Endothelial cell of umbilical vein (primary cell): ENCODE results near the gene KBTBD13. TPM values are rescaled to one million over a fixed set of nuclear protein-coding genes. Genes with fewer than 3 reads are reported as not detected.

Source experiments
- BruUV-seq: library from RNA; stranded (reverse); fragments of 400-500 nt; replicated peaks from 2 replicates; lab custom pipeline; 2021; lab: Mats Ljungman, UMichigan
- CTCF ChIA-PET: fragments of 300-600, 350-600 bp; sonication (Branson Sonifier 250); formaldehyde crosslinking; loops from one replicate; lab custom pipeline; 2021; ENCODE audit warnings: antibody characterized with exemption, inconsistent platforms; lab: Charles Lee
- POLR2A ChIA-PET: fragments of 300-600, 350-600 bp; sonication (Branson Sonifier 250); formaldehyde crosslinking; loops from one replicate; lab custom pipeline; 2021; ENCODE audit warnings: antibody characterized with exemption, inconsistent platforms; lab: Charles Lee
- DNase-seq: peaks from one replicate; pipeline ENCODE4 v3.0.0-alpha.2; 2011; ENCODE audit warnings: low read depth, low spot score
- FAIRE-seq: peaks from 2 replicates; lab custom pipeline; 2011; peaks lifted over from hg19 to GRCh38; lab: Jason Lieb, UNC
- H2AFZ ChIP-seq: 2 replicates; pipeline ENCODE4 v1.6.0; 2012; ENCODE audit warnings: low read depth, low read length, control low read depth, inconsistent platforms
- H3K27ac ChIP-seq: 2 replicates; pipeline ENCODE4 v1.5.1; 2011; ENCODE audit warnings: low read depth, mild to moderate bottlenecking, control low read depth, low read length, moderate library complexity; ENCODE audit not compliant: insufficient read depth
- H3K27me3 ChIP-seq, 2 experiments: 2 replicates each; pipeline versions ENCODE4 v1.6.0 to v1.6.1; 2011; ENCODE audit warnings: low read length in 2 of 2, mixed read lengths in 1 of 2; ENCODE audit not compliant: control insufficient read depth in 2 of 2, insufficient read depth in 2 of 2
- H3K36me3 ChIP-seq, 2 experiments: 2 replicates in 1 of 2; 3 replicates in 1 of 2; pipeline ENCODE4 v1.5.1; 2011; ENCODE audit warnings: low read length in 2 of 2, mild to moderate bottlenecking in 1 of 2, moderate library complexity in 1 of 2; ENCODE audit not compliant: control insufficient read depth in 2 of 2, insufficient read depth in 2 of 2; ENCODE audit errors: extremely low read depth in 1 of 2
- H3K4me1 ChIP-seq: 3 replicates; pipeline ENCODE4 v1.5.1; 2011; ENCODE audit warnings: mild to moderate bottlenecking, low read length; ENCODE audit not compliant: control insufficient read depth, insufficient read depth; ENCODE audit errors: extremely low read depth
- H3K4me2 ChIP-seq: 2 replicates; pipeline ENCODE4 v1.6.1; 2011; ENCODE audit warnings: low read length, control low read depth, mixed read lengths; ENCODE audit not compliant: insufficient read depth
- H3K4me3 ChIP-seq, 3 experiments: fragments of 200-600 bp in 1 of 3; sonication (generic), shearing (Covaris generic) in 1 of 3; replicated peaks in 1 of 3; 2 replicates each; pipeline ENCODE4 v1.5.1; 2011 to 2016; ENCODE audit warnings: control low read depth in 3 of 3, low read length in 3 of 3, mild to moderate bottlenecking in 2 of 3, inconsistent platforms in 1 of 3, low read depth in 1 of 3, moderate library complexity in 1 of 3; ENCODE audit not compliant: insufficient read depth in 1 of 3
- H3K79me2 ChIP-seq: 2 replicates; pipeline ENCODE4 v1.6.0; 2012; ENCODE audit warnings: low read length, inconsistent platforms; ENCODE audit not compliant: control insufficient read depth, insufficient read depth
- H3K9ac ChIP-seq: replicated peaks from 2 replicates; pipeline ENCODE3; 2011; ENCODE audit warnings: low read length, control low read depth; ENCODE audit not compliant: insufficient read depth; ENCODE audit errors: extremely low read depth
- H3K9me1 ChIP-seq: replicated peaks from 3 replicates; pipeline ENCODE4 v1.6.0; 2011; ENCODE audit warnings: mild to moderate bottlenecking, low read length; ENCODE audit not compliant: control insufficient read depth, insufficient read depth; ENCODE audit errors: extremely low read depth
- H3K9me3 ChIP-seq: replicated peaks from 2 replicates; pipeline ENCODE4 v1.5.1; 2012; ENCODE audit warnings: low read length, inconsistent platforms; ENCODE audit not compliant: control insufficient read depth, insufficient read depth
- H4K20me1 ChIP-seq: replicated peaks from 2 replicates; pipeline ENCODE3; 2011; ENCODE audit warnings: mild to moderate bottlenecking, low read length; ENCODE audit not compliant: control insufficient read depth, insufficient read depth; ENCODE audit errors: extremely low read depth
- EZH2 ChIP-seq: IDR thresholded peaks from 2 replicates; pipeline ENCODE4 v1.6.1; 2012; ENCODE audit warnings: borderline replicate concordance, low read depth, mild to moderate bottlenecking, moderate library complexity, low read length, inconsistent platforms; ENCODE audit not compliant: severe bottlenecking
- FOS ChIP-seq: IDR thresholded peaks from 2 replicates; pipeline ENCODE4 v1.6.1; 2011; ENCODE audit warnings: mild to moderate bottlenecking, low read length, moderate library complexity, borderline replicate concordance; ENCODE audit not compliant: insufficient read depth
- GATA2 ChIP-seq: IDR thresholded peaks from 2 replicates; pipeline ENCODE4 v1.7.0; 2011; ENCODE audit warnings: low read depth, mild to moderate bottlenecking, moderate library complexity, mixed read lengths, low read length; ENCODE audit not compliant: insufficient read length, insufficient read depth
- JUN ChIP-seq: IDR thresholded peaks from 2 replicates; pipeline ENCODE4 v1.6.1; 2011; ENCODE audit warnings: borderline replicate concordance, low read depth; ENCODE audit not compliant: insufficient read length, insufficient read depth
- MYC ChIP-seq: IDR thresholded peaks from one replicate; pipeline ENCODE4 v1.6.1; 2011; ENCODE audit warnings: mild to moderate bottlenecking, low read depth, low read length
- POLR2A ChIP-seq: IDR thresholded peaks from 2 replicates; pipeline ENCODE4 v1.6.1; 2012; ENCODE audit warnings: low read depth, mild to moderate bottlenecking, control low read depth, low read length
- POLR2AphosphoS5 ChIP-seq: IDR thresholded peaks from 2 replicates; pipeline ENCODE4 v1.6.1; 2012; ENCODE audit warnings: low read depth, mild to moderate bottlenecking, control low read depth, low read length, moderate library complexity; ENCODE audit not compliant: insufficient read depth
- dilution Hi-C: fragments of 300-500 bp; cut with MboI; formaldehyde crosslinking; loops from one replicate; pipeline ENCODE4 v1.15.0; 2019; ENCODE audit warnings: low sequenced_read_pairs; ENCODE audit not compliant: extremely low pct_ligation_motif_present
- intact Hi-C: fragments of 100-400 bp; cut with micrococcal nuclease; formaldehyde crosslinking; loops from one replicate; pipeline ENCODE4 v1.10.0; 2022
- polyA plus RNA-seq, 4 experiments: library from polyadenylated mRNA; depleted of rRNA in 3 of 4; stranded (reverse) in 3 of 4; unstranded in 1 of 4; fragments of >200 nt; gene quantifications; 2 replicates each; pipeline versions ENCODE4 v1.2.1 to v1.2.3, GENCODE V29; 2011 to 2012; ENCODE audit warnings: missing spikeins in 1 of 4
- total RNA-seq: library from RNA; stranded (reverse); gene quantifications from 2 replicates; pipeline ENCODE4 v1.2.3, GENCODE V29; 2021
- TF ChIP-seq, protein P1 (sequence below), 2 donors: IDR thresholded peaks; 1 replicate in 1 of 2; 2 replicates in 1 of 2; pipeline ENCODE4 v1.5.1; 2011; ENCODE audit warnings: low read length in 2 of 2, mild to moderate bottlenecking in 2 of 2, moderate library complexity in 2 of 2, control low read depth in 1 of 2, inconsistent platforms in 1 of 2, low read depth in 1 of 2; ENCODE audit not compliant: insufficient read depth in 1 of 2; ENCODE audit errors: extremely low read depth in 1 of 2
- TF ChIP-seq, protein P2 (sequence below): IDR thresholded peaks from 2 replicates; pipeline ENCODE4 v1.6.1; 2011; ENCODE audit not compliant: insufficient read depth, insufficient read length

Gene KBTBD13
- total and polyA plus RNA-seq, 2 donors (not counting 3 experiments of a cell fraction or from before 2014, with no cell fraction given) = not detected

DNA sequence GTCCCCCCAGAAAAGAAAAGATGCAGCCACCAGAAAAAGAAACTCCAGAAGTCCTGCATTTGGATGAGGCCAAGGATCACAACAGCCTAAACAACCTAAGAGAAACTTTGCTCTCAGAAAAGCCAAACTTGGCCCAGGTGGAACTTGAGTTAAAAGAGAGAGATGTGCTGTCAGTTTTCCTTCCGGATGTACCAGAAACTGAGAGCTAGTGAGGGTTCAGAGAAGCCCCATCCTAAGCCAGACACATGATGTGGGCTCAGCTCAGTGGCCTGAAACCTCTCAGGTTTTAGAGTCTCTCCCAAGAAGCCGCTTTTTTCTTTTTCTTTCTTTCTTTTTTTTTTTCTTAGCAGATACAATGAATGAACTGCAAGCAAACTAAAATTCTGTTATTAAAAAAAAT, 23.6 kb upstream of the KBTBD13 start:
- Histone ChIP-seq H3K9me3 (no peaks in the 10 kb centered on the region), H3K9me1 (no peaks in the 10 kb centered on the region), H3K4me2 (no peak overlapping the region), H3K79me2 (no peaks in the 10 kb centered on the region), H3K27me3 (no peaks in the 10 kb centered on the region), H3K27ac (no peak overlapping the region), H3K4me3 (no peak overlapping the region), H2AFZ (no peak overlapping the region), H3K36me3 (no peaks in the 10 kb centered on the region), H3K4me1 (peaks cover 11% of the 10 kb centered on the region), H4K20me1 (no peaks in the 10 kb centered on the region), H3K9ac (no peak overlapping the region)
- POLR2A ChIA-PET = no interaction called here
- no TSS peak for BruUV-seq
- no peak for FAIRE-seq
- TF ChIP-seq POLR2AphosphoS5 (no peak), MYC (no peak), POLR2A (no peak), FOS (no peak), EZH2 (no peak), GATA2 (no peak), JUN (no peak)
- TF ChIP-seq, protein P1, sequence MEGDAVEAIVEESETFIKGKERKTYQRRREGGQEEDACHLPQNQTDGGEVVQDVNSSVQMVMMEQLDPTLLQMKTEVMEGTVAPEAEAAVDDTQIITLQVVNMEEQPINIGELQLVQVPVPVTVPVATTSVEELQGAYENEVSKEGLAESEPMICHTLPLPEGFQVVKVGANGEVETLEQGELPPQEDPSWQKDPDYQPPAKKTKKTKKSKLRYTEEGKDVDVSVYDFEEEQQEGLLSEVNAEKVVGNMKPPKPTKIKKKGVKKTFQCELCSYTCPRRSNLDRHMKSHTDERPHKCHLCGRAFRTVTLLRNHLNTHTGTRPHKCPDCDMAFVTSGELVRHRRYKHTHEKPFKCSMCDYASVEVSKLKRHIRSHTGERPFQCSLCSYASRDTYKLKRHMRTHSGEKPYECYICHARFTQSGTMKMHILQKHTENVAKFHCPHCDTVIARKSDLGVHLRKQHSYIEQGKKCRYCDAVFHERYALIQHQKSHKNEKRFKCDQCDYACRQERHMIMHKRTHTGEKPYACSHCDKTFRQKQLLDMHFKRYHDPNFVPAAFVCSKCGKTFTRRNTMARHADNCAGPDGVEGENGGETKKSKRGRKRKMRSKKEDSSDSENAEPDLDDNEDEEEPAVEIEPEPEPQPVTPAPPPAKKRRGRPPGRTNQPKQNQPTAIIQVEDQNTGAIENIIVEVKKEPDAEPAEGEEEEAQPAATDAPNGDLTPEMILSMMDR (IDR thresholded peaks at IDR 0.05; ENCODE audit: extremely low read depth in 1 of 2, insufficient read depth in 1 of 2, low read depth in 1 of 2, low read length in 2 of 2) = no peak
- TF ChIP-seq, protein P2, sequence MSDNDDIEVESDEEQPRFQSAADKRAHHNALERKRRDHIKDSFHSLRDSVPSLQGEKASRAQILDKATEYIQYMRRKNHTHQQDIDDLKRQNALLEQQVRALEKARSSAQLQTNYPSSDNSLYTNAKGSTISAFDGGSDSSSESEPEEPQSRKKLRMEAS = no peak
- intact Hi-C loops (no loop called here), dilution Hi-C loops (no loop called here)
- CTCF ChIA-PET = interaction anchor here (0.8 to 7.2 kb wide), 10 partner anchors 9 to 245 kb away, joined by 3 to 89 read pairs (median 5); partner anchors contain the start of gene KBTBD13
- no peak for DNase-seq
